HepG2 (cell line): ENCODE measurements around the gene CENPM. TPM values are rescaled to one million over a fixed set of nuclear protein-coding genes. Genes with fewer than 3 reads are reported as not detected.
A peak's percentile ranks its signal among the peaks of the same experiment; 100 is the strongest.

Experiments
- CREM ChIP-seq, 2 experiments: sonication (generic) in 1 of 2; formaldehyde crosslinking in 1 of 2; IDR thresholded peaks; 2 replicates each; pipeline versions ENCODE4 v1.4.0 to v1.6.1; 2016 to 2020; ENCODE audit warnings: antibody characterized with exemption in 1 of 2, mild to moderate bottlenecking in 1 of 2, missing genetic modification reagents in 1 of 2
- FOXA1 ChIP-seq, 2 experiments: fragments of 450-650 bp in 1 of 2; sonication (generic) in 1 of 2; formaldehyde crosslinking in 1 of 2; IDR thresholded peaks; 2 replicates each; pipeline versions ENCODE4 v1.4.0 to v1.6.1; 2016 to 2020; ENCODE audit warnings: missing genetic modification reagents in 1 of 2
- FOXC1 ChIP-seq: sonication (generic); formaldehyde crosslinking; IDR thresholded peaks from 2 replicates; pipeline ENCODE4 v1.8.0; 2022; ENCODE audit warnings: mild to moderate bottlenecking, missing genetic modification reagents, borderline replicate concordance
- GATAD2A ChIP-seq: IDR thresholded peaks from 2 replicates; pipeline ENCODE4 v1.6.1; 2016
- HMGXB4 ChIP-seq, 2 experiments: sonication (generic) in 1 of 2; formaldehyde crosslinking in 1 of 2; IDR thresholded peaks; 2 replicates each; pipeline versions ENCODE4 v1.4.0 to v1.6.1; 2018 to 2020; ENCODE audit warnings: missing genetic modification reagents in 2 of 2, borderline replicate concordance in 1 of 2, low read depth in 1 of 2, mild to moderate bottlenecking in 1 of 2, missing biosample characterization in 1 of 2
- KAT8 ChIP-seq: IDR thresholded peaks from 2 replicates; pipeline ENCODE4 v1.6.1; 2016; ENCODE audit warnings: missing genetic modification reagents, missing compliant biosample characterization
- MAX ChIP-seq: IDR thresholded peaks from 2 replicates; pipeline ENCODE4 v1.6.1; 2012; ENCODE audit warnings: inconsistent platforms
- MTA1 ChIP-seq: sonication (generic); formaldehyde crosslinking; IDR thresholded peaks from 2 replicates; pipeline ENCODE4 v1.4.0; 2020; ENCODE audit warnings: missing genetic modification reagents, mild to moderate bottlenecking, borderline replicate concordance
- PHF5A ChIP-seq: IDR thresholded peaks from one replicate; pipeline ENCODE4 v1.6.1; 2018; ENCODE audit warnings: low read depth, missing genetic modification reagents; ENCODE audit not compliant: unreplicated experiment
- PRDM15 ChIP-seq: sonication (generic); formaldehyde crosslinking; IDR thresholded peaks from 2 replicates; pipeline ENCODE4 v1.4.0; 2020; ENCODE audit warnings: missing genetic modification reagents
- SIN3B ChIP-seq: fragments of 150-350 bp; IDR thresholded peaks from 2 replicates; pipeline ENCODE4 v1.6.1; 2014; ENCODE audit warnings: low read length
- ZBED4 ChIP-seq: sonication (generic); formaldehyde crosslinking; IDR thresholded peaks from 2 replicates; pipeline ENCODE4 v1.4.0; 2020; ENCODE audit warnings: missing genetic modification reagents, borderline replicate concordance
- ZBTB20 ChIP-seq: sonication (generic); formaldehyde crosslinking; IDR thresholded peaks from 2 replicates; pipeline ENCODE4 v1.8.1; 2023; ENCODE audit warnings: missing genetic modification reagents, low read depth, mild to moderate bottlenecking, borderline replicate concordance
- ZFP37 ChIP-seq: sonication (generic); formaldehyde crosslinking; IDR thresholded peaks from 2 replicates; pipeline ENCODE4 v1.4.0; 2020; ENCODE audit warnings: missing genetic modification reagents, borderline replicate concordance
- ZNF143 ChIP-seq: sonication (generic); formaldehyde crosslinking; IDR thresholded peaks from 2 replicates; pipeline ENCODE4 v1.4.0; 2020; ENCODE audit warnings: missing genetic modification reagents
- ZNF549 ChIP-seq: sonication (generic); formaldehyde crosslinking; IDR thresholded peaks from 2 replicates; pipeline ENCODE4 v1.5.0; 2020; ENCODE audit warnings: missing genetic modification reagents
- ZNF660 ChIP-seq: sonication (generic); formaldehyde crosslinking; IDR thresholded peaks from 2 replicates; pipeline ENCODE4 v1.5.1; 2020; ENCODE audit warnings: mild to moderate bottlenecking, low read depth, missing genetic modification reagents, borderline replicate concordance
- ZSCAN25 ChIP-seq: sonication (generic); formaldehyde crosslinking; IDR thresholded peaks from 2 replicates; pipeline ENCODE4 v1.8.0; 2022; ENCODE audit warnings: mild to moderate bottlenecking, missing genetic modification reagents
- polyA plus RNA-seq, 8 experiments: library from polyadenylated mRNA; depleted of rRNA in 3 of 8; stranded (reverse) in 7 of 8; unstranded in 1 of 8; fragments of >200 nt; fragmentation: Illumina TruSeq in 4 of 8; extraction: Trizol in 4 of 8; gene quantifications; 2 replicates each; pipeline versions ENCODE4 v1.2.1 to v1.2.3, GENCODE V29; 2011 to 2016; ENCODE audit warnings: low read depth in 4 of 8, missing spikeins in 1 of 8, mixed read lengths in 1 of 8; ENCODE audit not compliant: insufficient read depth in 1 of 8
- total RNA-seq, 5 experiments: library from RNA; depleted of rRNA; stranded (reverse); fragments of >200 nt; fragmentation: Illumina TruSeq; extraction: Trizol; gene quantifications; 2 replicates each; pipeline ENCODE4 v1.2.3, GENCODE V29; 2016; ENCODE audit warnings: low read depth in 1 of 5

CENPM gene
- total and polyA plus RNA-seq, 2 of the 13 experiments (the other 11 are each of a cell fraction or from before 2014, with no cell fraction given): 11.2 to 37.3 TPM

GRCh38 chr22:41946629-41947423, at the start of gene CENPM (continued):
- TF ChIP-seq ZBED4 (CRISPR knock-in tag) (no peak), FOXC1 (CRISPR knock-in tag) (no peak; the same call in 1 of the 2 replicates), KAT8 (CRISPR knock-in tag) (peak; percentile 41; the same call in 1 of the 2 replicates), CREM (IDR thresholded peaks at IDR 0.05) (peak; percentile 49; the same call in 1 of the 2 replicates), CREM (CRISPR knock-in tag; IDR thresholded peaks at IDR 0.05) (no peak), ZSCAN25 (CRISPR knock-in tag) (no peak; the same call in 1 of the 2 replicates), MTA1 (CRISPR knock-in tag) (peak; percentile 38; the same call in 1 of the 2 replicates), SIN3B (peak; percentile 89), ZBTB20 (no peak), ZNF660 (CRISPR knock-in tag) (no peak), ZNF143 (CRISPR knock-in tag) (no peak; the same call in 1 of the 2 replicates), HMGXB4 (CRISPR knock-in tag; IDR thresholded peaks at IDR 0.05; ENCODE audit: borderline replicate concordance in 1 of 2, low read depth in 1 of 2) (peak; percentile 10 to 65; a peak in 1 of 4 replicates), PHF5A (peak; percentile 13), PRDM15 (CRISPR knock-in tag) (no peak), ZFP37 (no peak), ZNF549 (no peak), MAX (peak; percentile 90), FOXA1 (IDR thresholded peaks at IDR 0.05) (no peak), FOXA1 (CRISPR knock-in tag; IDR thresholded peaks at IDR 0.05) (0 out of 2 replicates have a peak, but pooled peaks have one; percentile 28), GATAD2A (CRISPR knock-in tag) (no peak)
